HFFc6 (cell line): ENCODE measurements around the gene IL11. TPM values are rescaled to one million over a fixed set of nuclear protein-coding genes. Genes with fewer than 3 reads are reported as not detected.

Experiments used
- DNase-seq: peaks from one replicate; pipeline ENCODE4 v3.0.0-alpha.2; 2018
- H3K27ac Mint-ChIP-seq: 2 replicates; pipeline ENCODE4 v1.8.0; 2020; ENCODE audit warnings: mild to moderate bottlenecking, mixed read lengths
- H3K27me3 Mint-ChIP-seq: 2 replicates; pipeline ENCODE4 v1.8.0; 2021; ENCODE audit warnings: mild to moderate bottlenecking, moderate library complexity, mixed read lengths; ENCODE audit not compliant: insufficient read depth
- H3K36me3 Mint-ChIP-seq: 2 replicates; pipeline ENCODE4 v1.8.0; 2021; ENCODE audit warnings: low read depth, mixed read lengths
- H3K4me1 Mint-ChIP-seq: 2 replicates; pipeline ENCODE4 v1.8.0; 2020; ENCODE audit warnings: low read depth, mixed read lengths
- H3K4me3 Mint-ChIP-seq: 2 replicates; pipeline ENCODE4 v1.8.0; 2020; ENCODE audit warnings: mild to moderate bottlenecking, moderate library complexity, mixed read lengths
- H3K9me3 Mint-ChIP-seq: 2 replicates; pipeline ENCODE4 v1.8.0; 2020; ENCODE audit warnings: mild to moderate bottlenecking, mixed read lengths
- CTCF ChIP-seq: fragments of 200-600 bp; sonication (generic); IDR thresholded peaks from 2 replicates; pipeline ENCODE4 v1.5.0; 2021; ENCODE audit warnings: antibody characterized with exemption, mild to moderate bottlenecking
- total RNA-seq, 6 experiments: library from RNA; stranded (reverse); fragmentation: NEBNext Ultra II Directional; extraction: Animal tissue kit (Norgen Biotek cat#: 25700); gene quantifications; 2 replicates in 1 of 6; 3 replicates in 5 of 6; pipeline ENCODE4 v1.2.3, GENCODE V29; 2021

Gene IL11
- total RNA-seq, 6 experiments from 2014 or later: 22.2 to 43.4 (median 36.1) TPM

GRCh38 chr19:55389386-55390317 is 19.4 kb upstream of the IL11 start:
- Mint-ChIP-seq H3K4me3 (peak overlapping the region; percentile 99), H3K27me3 (peaks cover 17% of the 10 kb centered on the region), H3K9me3 (peaks cover 7% of the 10 kb centered on the region), H3K4me1 (peaks cover 42% of the 10 kb centered on the region), H3K36me3 (peaks cover 54% of the 10 kb centered on the region), H3K27ac (peak overlapping the region; percentile 63)
- no peak for TF ChIP-seq CTCF
- DNase-seq: no peak

- peaks cover 45% of the 10 kb centered on the region for H3K4me1 Mint-ChIP-seq
- H3K27me3 Mint-ChIP-seq: peaks cover 17% of the 10 kb centered on the region
- H3K9me3 Mint-ChIP-seq: peaks cover 7% of the 10 kb centered on the region
- DNase-seq: no peak
- peak overlapping the region; percentile 99 for H3K4me3 Mint-ChIP-seq
- peaks cover 54% of the 10 kb centered on the region for H3K36me3 Mint-ChIP-seq
- no peak for TF ChIP-seq CTCF
- peak overlapping the region; percentile 95 for H3K27ac Mint-ChIP-seq
These were observed 17.7 kb upstream of the IL11 start for GRCh38 chr19:55387736-55388497.

GRCh38 chr19:55386493-55386971 is 16.3 kb upstream of the IL11 start:
- no peak for DNase-seq
- Mint-ChIP-seq H3K9me3 (peaks cover 7% of the 10 kb centered on the region), H3K36me3 (peaks cover 47% of the 10 kb centered on the region), H3K27me3 (peaks cover 12% of the 10 kb centered on the region), H3K27ac (peak overlapping the region; percentile 95), H3K4me1 (peaks cover 42% of the 10 kb centered on the region), H3K4me3 (peak overlapping the region; percentile 99)
- TF ChIP-seq CTCF: no peak

GRCh38 chr19:55385724-55386492 is 15.6 kb upstream of the IL11 start, which contains the start of gene RPL28:
Gene RPL28 (plus strand): TSS chr19:55385932. CDS start chr19:55386358, 426 bp downstream.
- H3K9me3 Mint-ChIP-seq: peaks cover 7% of the 10 kb centered on the region
- peak within 1 kb of the TSS; percentile 95 for H3K27ac Mint-ChIP-seq
- H3K36me3 Mint-ChIP-seq: peaks cover 41% of the 10 kb centered on the region
- peak within 1 kb of the TSS; percentile 99 for H3K4me3 Mint-ChIP-seq
- peaks cover 38% of the 10 kb centered on the region for H3K4me1 Mint-ChIP-seq
- H3K27me3 Mint-ChIP-seq: peaks cover 12% of the 10 kb centered on the region
- DNase-seq: peak; percentile 97
- no peak for TF ChIP-seq CTCF
